ENCODE results near the gene LARP4B. TPM values are rescaled to one million over a fixed set of nuclear protein-coding genes. Genes with fewer than 3 reads are reported as not detected.

The LARP4B gene
- total and polyA plus RNA-seq, 2 donors (not counting 3 experiments of a cell fraction or from before 2014, with no cell fraction given), result 27.4 to 101 TPM

- Histone ChIP-seq H3K36me3 (ENCODE audit: control insufficient read depth in 2 of 2, extremely low read depth in 1 of 2, insufficient read depth in 2 of 2, low read length in 2 of 2) (peaks cover 0 to 5% of the 10 kb centered on the region in 2 experiments), H4K20me1 (replicated peaks; ENCODE audit: control insufficient read depth, extremely low read depth, insufficient read depth, low read length) (no peaks in the 10 kb centered on the region), H3K9me1 (replicated peaks; ENCODE audit: control insufficient read depth, extremely low read depth, insufficient read depth, low read length) (no peaks in the 10 kb centered on the region), H3K27ac (ENCODE audit: insufficient read depth, low read depth, low read length) (no peak overlapping the region), H3K4me1 (ENCODE audit: control insufficient read depth, extremely low read depth, insufficient read depth, low read length) (no peaks in the 10 kb centered on the region), H3K27me3 (ENCODE audit: control insufficient read depth in 2 of 2, insufficient read depth in 2 of 2, low read length in 2 of 2) (no peaks in the 10 kb centered on the region), H3K4me3 (replicated peaks in 1 of 3; ENCODE audit: insufficient read depth in 1 of 3, low read depth in 1 of 3, low read length in 3 of 3) (no peak overlapping the region), H3K9ac (replicated peaks; ENCODE audit: extremely low read depth, insufficient read depth, low read length) (no peak overlapping the region), H3K79me2 (ENCODE audit: control insufficient read depth, insufficient read depth, low read length) (no peaks in the 10 kb centered on the region), H3K9me3 (replicated peaks; ENCODE audit: control insufficient read depth, insufficient read depth, low read length) (no peaks in the 10 kb centered on the region), H3K4me2 (ENCODE audit: insufficient read depth, low read length) (no peak overlapping the region), H2AFZ (ENCODE audit: low read depth, low read length) (no peak overlapping the region)
- CTCF ChIA-PET, result no interaction called here
- intact Hi-C loops (cut with micrococcal nuclease) (no loop called here), dilution Hi-C loops (cut with MboI; ENCODE audit: extremely low pct_ligation_motif_present, low sequenced_read_pairs) (no loop called here)
- FAIRE-seq (no peak), DNase-seq (ENCODE audit: low read depth, low spot score) (no peak)
- POLR2A ChIA-PET, result interaction anchor here (0.6 kb wide), 1 partner anchor 30 kb away, joined by 5 read pairs; no protein-coding TSS in a partner anchor
- no peak for TF ChIP-seq POLR2AphosphoS5 (IDR thresholded peaks at IDR 0.05; ENCODE audit: insufficient read depth, low read depth, low read length)
- TF ChIP-seq, protein P1, sequence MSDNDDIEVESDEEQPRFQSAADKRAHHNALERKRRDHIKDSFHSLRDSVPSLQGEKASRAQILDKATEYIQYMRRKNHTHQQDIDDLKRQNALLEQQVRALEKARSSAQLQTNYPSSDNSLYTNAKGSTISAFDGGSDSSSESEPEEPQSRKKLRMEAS (IDR thresholded peaks at IDR 0.05; ENCODE audit: insufficient read depth, insufficient read length), result no peak
- no peak for TF ChIP-seq POLR2A (IDR thresholded peaks at IDR 0.05; ENCODE audit: low read depth, low read length)
- TF ChIP-seq MYC (IDR thresholded peaks at IDR 0.05; ENCODE audit: low read depth, low read length), result no peak
- no peak for TF ChIP-seq FOS (IDR thresholded peaks at IDR 0.05; ENCODE audit: borderline replicate concordance, insufficient read depth, low read length)
- TF ChIP-seq EZH2 (IDR thresholded peaks at IDR 0.05; ENCODE audit: borderline replicate concordance, low read depth, low read length, severe bottlenecking), result no peak
- no peak for TF ChIP-seq JUN (IDR thresholded peaks at IDR 0.05; ENCODE audit: borderline replicate concordance, insufficient read depth, insufficient read length, low read depth)
- TF ChIP-seq GATA2 (IDR thresholded peaks at IDR 0.05; ENCODE audit: insufficient read depth, insufficient read length, low read depth, low read length), result no peak
- no peak for TF ChIP-seq CTCF (IDR thresholded peaks at IDR 0.05; ENCODE audit: extremely low read depth in 1 of 2, insufficient read depth in 1 of 2, low read depth in 1 of 2, low read length in 2 of 2)
- BruUV-seq (replicated peaks), result no TSS peak
Measured at GRCh38 chr10:802506-802905, 129.0 kb downstream of the LARP4B start.

All from endothelial cell of umbilical vein (primary cell).